Upper lobe of left lung (tissue), 6 donors: ENCODE measurements around the gene LPCAT3. TPM values are rescaled to one million over a fixed set of nuclear protein-coding genes. Genes with fewer than 3 reads are reported as not detected.

ENCODE experiments used
- ATAC-seq, 2 donors: fragments of 200-7000 bp; cut with Tn5 transposase; one replicate each; pipeline ENCODE4 v1.9.1; 2022; ENCODE audit warnings: mild to moderate bottlenecking in 2 of 2, moderate library complexity in 2 of 2; ENCODE audit not compliant: low FRiP score in 2 of 2
- DNase-seq, 2 donors: peaks; one replicate each; pipeline ENCODE4 v3.0.0-alpha.2; 2019 to 2020
- H3K27ac ChIP-seq, 4 donors: fragments of 200-600 bp; sonication (generic); one replicate each; pipeline ENCODE4 v1.5.1; 2016 to 2019
- H3K27me3 ChIP-seq, 4 donors: fragments of 200-600 bp; sonication (generic); one replicate each; pipeline ENCODE4 v1.5.1; 2017 to 2019
- H3K36me3 ChIP-seq, 4 donors: fragments of 200-600 bp; sonication (generic); one replicate each; pipeline ENCODE4 v1.5.1; 2016 to 2019
- H3K4me1 ChIP-seq, 4 donors: fragments of 200-600 bp; sonication (generic); one replicate each; pipeline ENCODE4 v1.5.1; 2018 to 2019
- H3K4me3 ChIP-seq, 4 donors: fragments of 200-600 bp; sonication (generic); one replicate each; pipeline ENCODE4 v1.5.1; 2017 to 2019; ENCODE audit warnings: mild to moderate bottlenecking in 2 of 4, moderate library complexity in 1 of 4
- H3K9me3 ChIP-seq, 4 donors: fragments of 200-600 bp; sonication (generic); one replicate each; pipeline ENCODE4 v1.5.1; 2018 to 2019
- EP300 ChIP-seq, 4 donors: sonication (generic); formaldehyde crosslinking; IDR thresholded peaks; one replicate each; pipeline ENCODE4 v1.5.1; 2017; ENCODE audit warnings: antibody characterized with exemption in 4 of 4, control low read depth in 2 of 4
- POLR2A ChIP-seq, 4 donors: fragments of 450-650 bp; IDR thresholded peaks; one replicate each; pipeline ENCODE4 v1.5.1; 2016 to 2017; ENCODE audit warnings: antibody characterized with exemption in 4 of 4, mild to moderate bottlenecking in 2 of 4
- POLR2AphosphoS5 ChIP-seq, 2 donors: sonication (generic); formaldehyde crosslinking; IDR thresholded peaks; one replicate each; pipeline ENCODE4 v1.5.1; 2017; ENCODE audit warnings: antibody characterized with exemption in 2 of 2
- WGBS, 2 donors: methylation state at CpG; one replicate each; pipeline ENCODE4 v1.1.5; 2017 to 2018; 5-methylcytosine and 5-hydroxymethylcytosine counted together
- total RNA-seq, 6 donors: library from RNA; depleted of rRNA in 4 of 6; stranded (reverse); fragments of >200 nt in 4 of 6; gene quantifications; one replicate each; pipeline versions ENCODE4 v1.1.0 to v1.2.1, GENCODE V29; 2016 to 2021
- TF ChIP-seq, protein P1 (sequence below), 6 experiments: fragments of 450-650 bp in 4 of 6; fragments of 200-600 bp in 2 of 6; sonication (generic) in 2 of 6; IDR thresholded peaks; one replicate each; pipeline ENCODE4 v1.5.1; 2016 to 2019; ENCODE audit warnings: antibody characterized with exemption in 6 of 6
- donor health status: DM: no; HTN: no; CAD: no; lungs with moderate emphysema.
- donor health status: DM: no; HTN: yes; CAD: no; lungs with severe emphysema.

The LPCAT3 gene
- total RNA-seq, 6 donors from 2014 or later = 56.3 to 110 (median 84.1) TPM

DNA sequence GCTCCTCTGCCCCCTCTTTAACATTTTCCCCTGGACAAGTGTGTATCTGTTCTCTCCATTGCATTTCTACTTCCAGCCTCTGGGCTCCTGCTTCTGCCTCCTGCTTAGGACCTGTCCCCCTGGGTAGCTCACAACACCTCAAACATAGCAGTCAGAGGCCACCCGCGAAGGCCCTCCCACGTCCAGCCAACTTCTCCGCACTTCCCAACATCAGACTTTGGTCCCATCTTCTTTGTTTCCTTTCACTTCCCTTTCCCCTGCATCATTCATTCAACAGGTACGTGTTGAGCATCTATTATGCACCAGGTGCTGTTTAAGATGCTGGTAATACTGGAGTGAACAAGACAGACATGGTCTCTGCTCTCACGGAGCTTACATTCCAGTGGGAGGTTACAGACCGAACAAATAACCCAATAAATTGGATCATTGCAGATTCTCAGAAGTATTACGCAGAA, 71.3 kb downstream of the LPCAT3 start:
- ATAC-seq = no peak
- Histone ChIP-seq H3K9me3 (no peaks in the 10 kb centered on the region), H3K27me3 (no peaks in the 10 kb centered on the region), H3K27ac (peak overlapping the region; percentile 59 to 98 (median 93)), H3K4me1 (peaks cover 24 to 67% (median 43%) of the 10 kb centered on the region in 4 donors), H3K4me3 (peak overlapping the region in 3 of 4 donors; percentile 32 to 51 (median 49)), H3K36me3 (peaks cover 0 to 18% (median 1%) of the 10 kb centered on the region in 4 donors)
- DNase-seq = no peak
- 65 to 67% methylated on average over 8 of the region's 8 CpGs for WGBS, 2 donors
- TF ChIP-seq, protein P1, sequence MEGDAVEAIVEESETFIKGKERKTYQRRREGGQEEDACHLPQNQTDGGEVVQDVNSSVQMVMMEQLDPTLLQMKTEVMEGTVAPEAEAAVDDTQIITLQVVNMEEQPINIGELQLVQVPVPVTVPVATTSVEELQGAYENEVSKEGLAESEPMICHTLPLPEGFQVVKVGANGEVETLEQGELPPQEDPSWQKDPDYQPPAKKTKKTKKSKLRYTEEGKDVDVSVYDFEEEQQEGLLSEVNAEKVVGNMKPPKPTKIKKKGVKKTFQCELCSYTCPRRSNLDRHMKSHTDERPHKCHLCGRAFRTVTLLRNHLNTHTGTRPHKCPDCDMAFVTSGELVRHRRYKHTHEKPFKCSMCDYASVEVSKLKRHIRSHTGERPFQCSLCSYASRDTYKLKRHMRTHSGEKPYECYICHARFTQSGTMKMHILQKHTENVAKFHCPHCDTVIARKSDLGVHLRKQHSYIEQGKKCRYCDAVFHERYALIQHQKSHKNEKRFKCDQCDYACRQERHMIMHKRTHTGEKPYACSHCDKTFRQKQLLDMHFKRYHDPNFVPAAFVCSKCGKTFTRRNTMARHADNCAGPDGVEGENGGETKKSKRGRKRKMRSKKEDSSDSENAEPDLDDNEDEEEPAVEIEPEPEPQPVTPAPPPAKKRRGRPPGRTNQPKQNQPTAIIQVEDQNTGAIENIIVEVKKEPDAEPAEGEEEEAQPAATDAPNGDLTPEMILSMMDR (IDR thresholded peaks at IDR 0.05) = no peak

DNA sequence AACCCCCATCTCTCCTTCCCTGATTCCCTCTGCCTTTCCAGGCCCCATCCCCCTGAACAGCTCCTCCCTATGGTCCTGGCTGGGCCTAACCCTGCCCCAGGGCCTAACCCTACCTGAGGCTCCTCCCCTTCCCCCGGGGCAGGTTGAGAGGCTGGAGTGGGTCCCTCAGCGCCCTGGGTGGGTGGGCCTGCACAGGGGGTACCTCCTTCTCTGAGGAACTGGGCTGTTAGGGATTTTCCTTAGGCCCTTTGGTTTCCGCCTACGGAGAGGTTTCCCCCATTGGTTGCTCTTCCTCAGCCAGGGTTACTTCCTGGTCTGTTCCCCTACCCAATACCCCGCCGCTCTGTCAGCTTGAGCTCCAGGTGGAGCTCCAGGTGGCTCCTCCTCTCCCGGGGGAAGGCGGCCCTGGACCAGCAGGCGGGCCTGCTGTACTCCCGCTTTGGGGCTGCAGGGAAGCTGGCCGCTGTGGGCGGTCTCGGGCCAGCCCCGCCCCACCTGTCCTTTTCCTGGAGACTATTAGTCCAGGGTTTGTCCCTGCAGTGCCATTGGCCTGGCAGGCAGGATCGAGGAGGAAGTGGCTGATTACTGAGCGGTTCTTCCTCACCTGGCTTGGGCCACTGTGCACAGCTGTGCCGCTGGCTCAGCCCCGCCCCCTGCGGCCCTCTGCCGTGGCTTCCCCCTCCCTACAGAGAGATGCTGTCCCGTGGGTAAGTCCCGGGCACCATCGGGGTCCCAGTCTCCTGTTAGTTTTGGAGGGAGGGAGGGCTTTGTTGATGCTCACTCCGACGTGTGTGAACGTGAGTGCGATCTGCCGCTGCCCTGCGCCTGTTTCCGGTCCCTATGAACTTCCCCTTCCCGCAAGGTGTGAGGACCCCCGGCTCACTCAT, 72.0 kb downstream of the LPCAT3 start:
- H3K27ac ChIP-seq = peak overlapping the region; percentile 59 to 98 (median 93)
- no peaks in the 10 kb centered on the region for H3K27me3 ChIP-seq
- H3K36me3 ChIP-seq = peaks cover 0 to 25% (median 8%) of the 10 kb centered on the region in 4 donors
- DNase-seq (peak; percentile 95 to 97), ATAC-seq (peak; percentile 18 to 89)
- H3K9me3 ChIP-seq = no peaks in the 10 kb centered on the region
- TF ChIP-seq EP300 (IDR thresholded peaks at IDR 0.05) (no peak), POLR2AphosphoS5 (IDR thresholded peaks at IDR 0.05) (peak; percentile 53 to 97), POLR2A (IDR thresholded peaks at IDR 0.05) (peak in 2 of 4 donors; percentile 81 to 83)
- TF ChIP-seq, protein P1 (IDR thresholded peaks at IDR 0.05) = peak in 3 of 6 experiments; percentile 29 to 31 (median 29)
- peaks cover 24 to 67% (median 43%) of the 10 kb centered on the region in 4 donors for H3K4me1 ChIP-seq
- H3K4me3 ChIP-seq = peak overlapping the region in 3 of 4 donors; percentile 32 to 51 (median 49)
- 25 to 38% methylated on average over 24 to 31 of the region's 32 CpGs for WGBS, 2 donors

GRCh38 chr12:6945613-6946012, 72.7 kb downstream of the LPCAT3 start:
- no peak for DNase-seq

GRCh38 chr12:6944381-6945186, 73.7 kb downstream of the LPCAT3 start:
- TF ChIP-seq, protein P1 (IDR thresholded peaks at IDR 0.05) = peak; percentile 81 to 98 (median 98)
- TF ChIP-seq POLR2A (IDR thresholded peaks at IDR 0.05) = peak in 1 of 4 donors; percentile 23
- peak; percentile 72 to 81 for TF ChIP-seq POLR2AphosphoS5 (IDR thresholded peaks at IDR 0.05)
- no peak for TF ChIP-seq EP300 (IDR thresholded peaks at IDR 0.05)

More at GRCh38 chr12:6945613-6946012, 72.7 kb downstream of the LPCAT3 start:
- peak overlapping the region; percentile 59 to 98 (median 93) for H3K27ac ChIP-seq
- peaks cover 24 to 63% (median 41%) of the 10 kb centered on the region in 4 donors for H3K4me1 ChIP-seq
- peaks cover 0 to 32% (median 13%) of the 10 kb centered on the region in 4 donors for H3K36me3 ChIP-seq
- TF ChIP-seq, protein P1 (IDR thresholded peaks at IDR 0.05) = no peak
- TF ChIP-seq EP300 (IDR thresholded peaks at IDR 0.05) (no peak), POLR2A (IDR thresholded peaks at IDR 0.05) (no peak), POLR2AphosphoS5 (IDR thresholded peaks at IDR 0.05) (no peak)
- no peaks in the 10 kb centered on the region for H3K27me3 ChIP-seq
- 72 to 89% methylated on average over 1 to 11 of the region's 11 CpGs for WGBS, 2 donors
- peak overlapping the region in 2 of 4 donors; percentile 49 to 51 for H3K4me3 ChIP-seq
- H3K9me3 ChIP-seq = no peaks in the 10 kb centered on the region
- ATAC-seq = no peak

More at GRCh38 chr12:6944381-6945186, 73.7 kb downstream of the LPCAT3 start:
- DNase-seq (peak; percentile 93 to 96), ATAC-seq (peak; percentile 91)
- peaks cover 0 to 42% (median 13%) of the 10 kb centered on the region in 4 donors for H3K36me3 ChIP-seq
- WGBS, 2 donors = 2 to 9% methylated on average over 13 to 48 of the region's 48 CpGs
- H3K9me3 ChIP-seq = no peaks in the 10 kb centered on the region
- peak overlapping the region; percentile 93 to 98 (median 93) for H3K27ac ChIP-seq
- H3K4me1 ChIP-seq = peaks cover 24 to 52% (median 38%) of the 10 kb centered on the region in 4 donors
- H3K4me3 ChIP-seq = peak overlapping the region; percentile 46 to 75 (median 69)
- no peaks in the 10 kb centered on the region for H3K27me3 ChIP-seq
